ENCODE data around the gene ADPRHL1.

The ADPRHL1 gene

DNA sequence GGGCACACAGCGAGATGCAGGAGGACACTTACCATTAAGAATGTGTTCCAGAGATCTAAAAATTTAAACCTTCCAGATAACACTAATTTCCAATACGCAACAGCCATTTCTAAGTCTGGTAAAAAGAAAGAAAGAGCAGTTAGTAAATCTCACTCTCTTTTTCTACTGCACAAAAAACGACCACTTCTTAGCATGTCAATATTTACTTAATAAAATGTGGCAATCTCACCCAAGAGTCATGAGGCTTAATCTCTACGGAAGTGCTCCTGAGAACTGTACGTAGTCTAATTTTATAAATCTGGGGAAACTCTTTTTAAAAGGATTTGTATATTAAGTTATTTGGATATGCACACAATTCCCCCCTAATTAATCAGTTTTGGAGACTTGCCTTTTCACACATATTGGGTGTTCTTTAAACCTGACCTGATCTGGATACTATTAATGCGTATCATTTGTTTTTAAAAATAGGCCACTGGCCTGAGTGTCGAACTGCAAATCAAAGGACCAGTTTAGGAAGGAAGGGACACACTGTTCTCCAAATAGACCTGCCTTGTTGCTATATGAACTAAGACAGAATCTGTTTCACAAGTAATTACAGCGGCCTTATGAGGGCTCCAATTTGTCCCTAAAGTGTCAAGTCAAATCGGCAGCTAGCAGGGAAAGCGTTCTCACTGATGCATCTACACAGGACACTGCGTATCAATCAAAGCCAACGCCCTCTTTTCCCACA, 7.9 kb upstream of the ADPRHL1 start:
- TF ChIP-seq, protein P1, sequence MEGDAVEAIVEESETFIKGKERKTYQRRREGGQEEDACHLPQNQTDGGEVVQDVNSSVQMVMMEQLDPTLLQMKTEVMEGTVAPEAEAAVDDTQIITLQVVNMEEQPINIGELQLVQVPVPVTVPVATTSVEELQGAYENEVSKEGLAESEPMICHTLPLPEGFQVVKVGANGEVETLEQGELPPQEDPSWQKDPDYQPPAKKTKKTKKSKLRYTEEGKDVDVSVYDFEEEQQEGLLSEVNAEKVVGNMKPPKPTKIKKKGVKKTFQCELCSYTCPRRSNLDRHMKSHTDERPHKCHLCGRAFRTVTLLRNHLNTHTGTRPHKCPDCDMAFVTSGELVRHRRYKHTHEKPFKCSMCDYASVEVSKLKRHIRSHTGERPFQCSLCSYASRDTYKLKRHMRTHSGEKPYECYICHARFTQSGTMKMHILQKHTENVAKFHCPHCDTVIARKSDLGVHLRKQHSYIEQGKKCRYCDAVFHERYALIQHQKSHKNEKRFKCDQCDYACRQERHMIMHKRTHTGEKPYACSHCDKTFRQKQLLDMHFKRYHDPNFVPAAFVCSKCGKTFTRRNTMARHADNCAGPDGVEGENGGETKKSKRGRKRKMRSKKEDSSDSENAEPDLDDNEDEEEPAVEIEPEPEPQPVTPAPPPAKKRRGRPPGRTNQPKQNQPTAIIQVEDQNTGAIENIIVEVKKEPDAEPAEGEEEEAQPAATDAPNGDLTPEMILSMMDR (IDR thresholded peaks at IDR 0.05; ENCODE audit: low read length) = no peak
- no peak for TF ChIP-seq EZH2 (IDR thresholded peaks at IDR 0.05; ENCODE audit: borderline replicate concordance, low read length)
- Histone ChIP-seq H3K9me3 (ENCODE audit: low read length) (no peaks in the 10 kb centered on the region), H4K20me1 (ENCODE audit: insufficient read depth, low read length) (no peaks in the 10 kb centered on the region), H2AFZ (ENCODE audit: low read length) (no peak overlapping the region), H3K4me3 (ENCODE audit: low read depth, low read length, poor library complexity, severe bottlenecking) (no peak overlapping the region), H3K4me2 (ENCODE audit: low read length) (no peak overlapping the region), H3F3A (ENCODE audit: insufficient read depth, low read length) (no peaks in the 10 kb centered on the region), H3K4me1 (ENCODE audit: insufficient read depth, low read length, severe bottlenecking) (no peaks in the 10 kb centered on the region), H3K27me3 (ENCODE audit: insufficient read depth, low read length) (no peaks in the 10 kb centered on the region), H3K79me2 (ENCODE audit: insufficient read depth, low read length) (no peaks in the 10 kb centered on the region), H3K36me3 (ENCODE audit: insufficient read depth, low read length) (peaks cover 61% of the 10 kb centered on the region), H3K27ac (ENCODE audit: low read depth, low read length, poor library complexity, severe bottlenecking) (no peak overlapping the region), H3K9me2 (ENCODE audit: low read depth, low read length) (no peaks in the 10 kb centered on the region), H3K9ac (ENCODE audit: low read length) (no peak overlapping the region)

DNA sequence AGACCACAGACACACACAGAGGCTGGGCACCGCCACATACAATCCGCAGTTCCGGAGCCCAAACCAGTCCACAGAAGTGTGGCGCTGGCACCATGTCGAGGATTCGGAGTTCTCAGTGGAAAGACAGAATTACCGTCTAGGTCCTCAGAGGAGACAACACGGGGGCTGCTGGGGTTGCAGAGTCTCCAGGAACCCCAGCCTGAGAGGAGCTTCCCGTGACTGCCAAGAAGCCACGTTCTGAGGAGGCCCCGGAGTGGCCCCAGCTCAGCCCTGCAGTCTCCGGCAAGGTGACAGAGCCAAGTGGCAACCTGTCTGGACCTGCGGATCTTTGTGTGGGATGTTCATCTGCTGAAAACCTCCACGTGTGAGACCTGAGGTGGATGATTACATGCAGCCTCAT, 7.3 kb upstream of the ADPRHL1 start:
- Histone ChIP-seq H3K9ac (ENCODE audit: low read length) (no peak overlapping the region), H4K20me1 (ENCODE audit: insufficient read depth, low read length) (no peaks in the 10 kb centered on the region), H2AFZ (ENCODE audit: low read length) (no peak overlapping the region), H3K4me2 (ENCODE audit: low read length) (no peak overlapping the region), H3K4me3 (ENCODE audit: low read depth, low read length, poor library complexity, severe bottlenecking) (no peak overlapping the region), H3K27me3 (ENCODE audit: insufficient read depth, low read length) (no peaks in the 10 kb centered on the region), H3K79me2 (ENCODE audit: insufficient read depth, low read length) (no peaks in the 10 kb centered on the region), H3K9me2 (ENCODE audit: low read depth, low read length) (no peaks in the 10 kb centered on the region), H3K27ac (ENCODE audit: low read depth, low read length, poor library complexity, severe bottlenecking) (no peak overlapping the region), H3K36me3 (ENCODE audit: insufficient read depth, low read length) (peaks cover 62% of the 10 kb centered on the region), H3K4me1 (ENCODE audit: insufficient read depth, low read length, severe bottlenecking) (no peaks in the 10 kb centered on the region), H3F3A (ENCODE audit: insufficient read depth, low read length) (no peaks in the 10 kb centered on the region), H3K9me3 (ENCODE audit: low read length) (no peaks in the 10 kb centered on the region)
- TF ChIP-seq, protein P1 (IDR thresholded peaks at IDR 0.05; ENCODE audit: low read length) = no peak
- TF ChIP-seq EZH2 (IDR thresholded peaks at IDR 0.05; ENCODE audit: borderline replicate concordance, low read length) = no peak

DNA sequence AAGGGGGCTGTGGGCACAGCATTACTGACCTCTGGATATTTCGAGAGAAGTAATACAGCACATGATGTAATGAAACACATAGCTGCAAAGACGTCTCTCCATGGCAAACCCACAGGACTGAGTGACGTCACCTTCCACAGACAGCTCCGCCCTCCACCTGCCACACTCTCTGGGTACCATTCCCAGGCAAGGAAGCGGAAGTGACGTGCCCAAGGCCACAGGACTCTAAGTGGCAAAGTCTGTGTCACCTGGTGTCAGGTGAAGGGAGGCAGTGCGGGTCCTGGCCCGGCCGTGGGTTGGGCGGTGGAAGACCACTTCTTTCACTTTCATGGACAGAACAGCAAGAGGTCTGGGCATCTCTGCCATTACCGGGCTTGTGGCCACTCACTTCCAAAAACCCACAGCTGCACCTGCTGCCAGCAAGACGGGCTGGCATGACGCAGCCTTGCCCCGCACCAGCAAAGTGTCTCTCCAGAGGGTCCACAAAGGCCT, 6.8 kb upstream of the ADPRHL1 start:
- no peaks in the 10 kb centered on the region for H3K27me3 ChIP-seq (ENCODE audit: insufficient read depth, low read length)
- H3K4me2 ChIP-seq (ENCODE audit: low read length) = no peak overlapping the region
- H3K79me2 ChIP-seq (ENCODE audit: insufficient read depth, low read length) = no peaks in the 10 kb centered on the region
- no peaks in the 10 kb centered on the region for H3K9me2 ChIP-seq (ENCODE audit: low read depth, low read length)
- H3K9ac ChIP-seq (ENCODE audit: low read length) = no peak overlapping the region
- no peak overlapping the region for H3K4me3 ChIP-seq (ENCODE audit: low read depth, low read length, poor library complexity, severe bottlenecking)
- peaks cover 67% of the 10 kb centered on the region for H3K36me3 ChIP-seq (ENCODE audit: insufficient read depth, low read length)
- no peaks in the 10 kb centered on the region for H3K4me1 ChIP-seq (ENCODE audit: insufficient read depth, low read length, severe bottlenecking)
- H3F3A ChIP-seq (ENCODE audit: insufficient read depth, low read length) = no peaks in the 10 kb centered on the region
- no peaks in the 10 kb centered on the region for H3K9me3 ChIP-seq (ENCODE audit: low read length)
- no peaks in the 10 kb centered on the region for H4K20me1 ChIP-seq (ENCODE audit: insufficient read depth, low read length)
- H2AFZ ChIP-seq (ENCODE audit: low read length) = no peak overlapping the region
- no peak overlapping the region for H3K27ac ChIP-seq (ENCODE audit: low read depth, low read length, poor library complexity, severe bottlenecking)
- TF ChIP-seq, protein P1 (IDR thresholded peaks at IDR 0.05; ENCODE audit: low read length) = no peak
- no peak for TF ChIP-seq EZH2 (IDR thresholded peaks at IDR 0.05; ENCODE audit: borderline replicate concordance, low read length)
